ENCODE data around the gene CCL5.

Gene CCL5

GRCh38 chr17:35842239-35842638 is 37.9 kb downstream of the CCL5 start:
- H3K27me3 ChIP-seq (ENCODE audit: low read depth): no peaks in the 10 kb centered on the region
- H3K4me1 ChIP-seq: no peaks in the 10 kb centered on the region
- no peaks in the 10 kb centered on the region for H3K9me3 ChIP-seq
- in situ Hi-C loops (cut with MboI; ENCODE audit: low sequenced_read_pairs): loop anchor here (25.0 kb wide), 1 partner anchor 670 kb away; no protein-coding TSS in a partner anchor
- no peak overlapping the region for H3K4me3 ChIP-seq
- peaks cover 95% of the 10 kb centered on the region for H3K36me3 ChIP-seq (replicated peaks)
- no peak for DNase-seq (ENCODE audit: low spot score in 2 of 2)

GRCh38 chr17:35841505-35841904 is 38.7 kb downstream of the CCL5 start:
- Histone ChIP-seq H3K4me3 (no peak overlapping the region), H3K9me3 (no peaks in the 10 kb centered on the region), H3K4me1 (no peaks in the 10 kb centered on the region), H3K36me3 (replicated peaks) (peaks cover 97% of the 10 kb centered on the region), H3K27me3 (ENCODE audit: low read depth) (no peaks in the 10 kb centered on the region)
- in situ Hi-C loops (cut with MboI; ENCODE audit: low sequenced_read_pairs): loop anchor here (25.0 kb wide), 1 partner anchor 671 kb away; no protein-coding TSS in a partner anchor
- DNase-seq (ENCODE audit: low spot score in 2 of 2): no peak

- no peaks in the 10 kb centered on the region for H3K4me1 ChIP-seq
- H3K9me3 ChIP-seq: no peaks in the 10 kb centered on the region
- peaks cover 97% of the 10 kb centered on the region for H3K36me3 ChIP-seq (replicated peaks)
- no peak overlapping the region for H3K4me3 ChIP-seq
- DNase-seq (ENCODE audit: low spot score in 2 of 2): no peak
- in situ Hi-C loops (cut with MboI; ENCODE audit: low sequenced_read_pairs): loop anchor here (25.0 kb wide), 1 partner anchor 671 kb away; no protein-coding TSS in a partner anchor
- H3K27me3 ChIP-seq (ENCODE audit: low read depth): no peaks in the 10 kb centered on the region
Observed at GRCh38 chr17:35841101-35841500, 39.1 kb downstream of the CCL5 start.

- Histone ChIP-seq H3K36me3 (replicated peaks) (peaks cover 84% of the 10 kb centered on the region), H3K4me1 (no peaks in the 10 kb centered on the region), H3K4me3 (no peak overlapping the region), H3K9me3 (no peaks in the 10 kb centered on the region), H3K27me3 (ENCODE audit: low read depth) (no peaks in the 10 kb centered on the region)
- no peak for DNase-seq (ENCODE audit: low spot score in 2 of 2)
- in situ Hi-C loops (cut with MboI; ENCODE audit: low sequenced_read_pairs): loop anchor here (25.0 kb wide), 1 partner anchor 687 kb away; no protein-coding TSS in a partner anchor
Observed at GRCh38 chr17:35825206-35825605, 55.0 kb downstream of the CCL5 start.
